HepG2 (cell line): ENCODE results near the gene SPRY1. TPM values are rescaled to one million over a fixed set of nuclear protein-coding genes. Genes with fewer than 3 reads are reported as not detected.

Experiments
- CSRNP2 ChIP-seq: sonication (generic); formaldehyde crosslinking; conservative IDR thresholded peaks from 2 replicates; pipeline ENCODE4 v1.8.0; 2022; ENCODE audit warnings: low read depth, missing genetic modification reagents
- FIP1L1 ChIP-seq: fragments of 200-400 bp; formaldehyde crosslinking; IDR thresholded peaks from 2 replicates; pipeline ENCODE4 v1.6.1; 2018; ENCODE audit warnings: low read depth, mild to moderate bottlenecking, low read length, moderate library complexity, borderline replicate concordance; ENCODE audit not compliant: insufficient read depth
- HNRNPLL ChIP-seq: fragments of 200-400 bp; formaldehyde crosslinking; IDR thresholded peaks from 2 replicates; pipeline ENCODE4 v1.6.1; 2017; ENCODE audit warnings: mild to moderate bottlenecking, low read depth, low read length; ENCODE audit not compliant: poor library complexity, severe bottlenecking
- MIXL1 ChIP-seq: IDR thresholded peaks from 2 replicates; pipeline ENCODE4 v1.6.1; 2016
- MYC ChIP-seq: sonication (generic); formaldehyde crosslinking; IDR thresholded peaks from 2 replicates; pipeline ENCODE4 v1.9.0; 2021; ENCODE audit warnings: missing genetic modification reagents, borderline replicate concordance
- NFIC ChIP-seq: IDR thresholded peaks from 2 replicates; pipeline ENCODE4 v1.6.1; 2012; ENCODE audit warnings: mild to moderate bottlenecking, low read length, inconsistent platforms
- NFKBIZ ChIP-seq: IDR thresholded peaks from 2 replicates; pipeline ENCODE4 v1.6.1; 2018; ENCODE audit warnings: missing genetic modification reagents, missing compliant biosample characterization
- NFYB ChIP-seq: sonication (generic); formaldehyde crosslinking; IDR thresholded peaks from 2 replicates; pipeline ENCODE4 v1.4.0; 2020; ENCODE audit warnings: missing genetic modification reagents
- RARA ChIP-seq: IDR thresholded peaks from 2 replicates; pipeline ENCODE4 v1.6.1; 2016; ENCODE audit warnings: missing genetic modification reagents, missing compliant biosample characterization
- SPEN ChIP-seq: sonication (generic); formaldehyde crosslinking; IDR thresholded peaks from 2 replicates; pipeline ENCODE4 v1.5.1; 2020; ENCODE audit warnings: low read depth, mild to moderate bottlenecking, missing genetic modification reagents
- SSRP1 ChIP-seq: IDR thresholded peaks from 2 replicates; pipeline ENCODE4 v1.6.1; 2016; ENCODE audit warnings: control low read depth
- STAG1 ChIP-seq: sonication (generic); formaldehyde crosslinking; IDR thresholded peaks from 2 replicates; pipeline ENCODE4 v1.4.0; 2020; ENCODE audit warnings: missing genetic modification reagents
- ZNF354B ChIP-seq: sonication (generic); formaldehyde crosslinking; IDR thresholded peaks from 2 replicates; pipeline ENCODE4 v1.8.0; 2022; ENCODE audit warnings: mild to moderate bottlenecking, missing genetic modification reagents
- ZNF407 ChIP-seq: sonication (generic); formaldehyde crosslinking; IDR thresholded peaks from one replicate; pipeline ENCODE4 v1.5.1; 2020; ENCODE audit warnings: mild to moderate bottlenecking, missing genetic modification reagents; ENCODE audit errors: not compliant biosample characterization
- ZNF569 ChIP-seq: sonication (generic); formaldehyde crosslinking; IDR thresholded peaks from 2 replicates; pipeline ENCODE4 v1.5.0; 2020; ENCODE audit warnings: mild to moderate bottlenecking, missing genetic modification reagents, moderate library complexity, borderline replicate concordance
- ZNF674 ChIP-seq: sonication (generic); formaldehyde crosslinking; IDR thresholded peaks from 2 replicates; pipeline ENCODE4 v1.5.0; 2020; ENCODE audit warnings: low read depth, mild to moderate bottlenecking, missing genetic modification reagents
- polyA plus RNA-seq, 8 experiments: library from polyadenylated mRNA; depleted of rRNA in 3 of 8; stranded (reverse) in 7 of 8; unstranded in 1 of 8; fragments of >200 nt; fragmentation: Illumina TruSeq in 4 of 8; extraction: Trizol in 4 of 8; gene quantifications; 2 replicates each; pipeline versions ENCODE4 v1.2.1 to v1.2.3, GENCODE V29; 2011 to 2016; ENCODE audit warnings: low read depth in 4 of 8, missing spikeins in 1 of 8, mixed read lengths in 1 of 8; ENCODE audit not compliant: insufficient read depth in 1 of 8
- total RNA-seq, 5 experiments: library from RNA; depleted of rRNA; stranded (reverse); fragments of >200 nt; fragmentation: Illumina TruSeq; extraction: Trizol; gene quantifications; 2 replicates each; pipeline ENCODE4 v1.2.3, GENCODE V29; 2016; ENCODE audit warnings: low read depth in 1 of 5
- TF ChIP-seq, protein P1 (sequence below): IDR thresholded peaks from 2 replicates; pipeline ENCODE4 v1.6.1; 2016; ENCODE audit warnings: low read depth, control low read depth
- TF ChIP-seq, protein P2 (sequence below): IDR thresholded peaks from 2 replicates; pipeline ENCODE4 v1.6.1; 2016; ENCODE audit warnings: low read depth, borderline replicate concordance

Gene SPRY1
- total and polyA plus RNA-seq, 2 of the 13 experiments (the other 11 are each of a cell fraction or from before 2014, with no cell fraction given), result 24.7 to 33.4 TPM

- TF ChIP-seq NFYB (0 out of 2 replicates have a peak, but pooled peaks have one; percentile 12), ZNF354B (CRISPR knock-in tag) (no peak), SSRP1 (CRISPR knock-in tag) (no peak), RARA (CRISPR knock-in tag) (peak; percentile 24; the same call in 1 of the 2 replicates), ZNF569 (CRISPR knock-in tag) (no peak), ZNF674 (CRISPR knock-in tag) (no peak), ZNF407 (no peak), MYC (no peak; the same call in 1 of the 2 replicates), HNRNPLL (peak; percentile 40), STAG1 (peak; percentile 41), FIP1L1 (no peak), CSRNP2 (no peak), NFKBIZ (peak; percentile 38), MIXL1 (CRISPR knock-in tag) (0 out of 2 replicates have a peak, but pooled peaks have one; percentile 53), SPEN (CRISPR knock-in tag) (peak; percentile 53; the same call in 1 of the 2 replicates), NFIC (peak; percentile 30; the same call in 1 of the 2 replicates)
- TF ChIP-seq, protein P1, sequence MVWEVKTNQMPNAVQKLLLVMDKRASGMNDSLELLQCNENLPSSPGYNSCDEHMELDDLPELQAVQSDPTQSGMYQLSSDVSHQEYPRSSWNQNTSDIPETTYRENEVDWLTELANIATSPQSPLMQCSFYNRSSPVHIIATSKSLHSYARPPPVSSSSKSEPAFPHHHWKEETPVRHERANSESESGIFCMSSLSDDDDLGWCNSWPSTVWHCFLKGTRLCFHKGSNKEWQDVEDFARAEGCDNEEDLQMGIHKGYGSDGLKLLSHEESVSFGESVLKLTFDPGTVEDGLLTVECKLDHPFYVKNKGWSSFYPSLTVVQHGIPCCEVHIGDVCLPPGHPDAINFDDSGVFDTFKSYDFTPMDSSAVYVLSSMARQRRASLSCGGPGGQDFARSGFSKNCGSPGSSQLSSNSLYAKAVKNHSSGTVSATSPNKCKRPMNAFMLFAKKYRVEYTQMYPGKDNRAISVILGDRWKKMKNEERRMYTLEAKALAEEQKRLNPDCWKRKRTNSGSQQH, result peak; percentile 73; the same call in 1 of the 2 replicates
- TF ChIP-seq, protein P2, sequence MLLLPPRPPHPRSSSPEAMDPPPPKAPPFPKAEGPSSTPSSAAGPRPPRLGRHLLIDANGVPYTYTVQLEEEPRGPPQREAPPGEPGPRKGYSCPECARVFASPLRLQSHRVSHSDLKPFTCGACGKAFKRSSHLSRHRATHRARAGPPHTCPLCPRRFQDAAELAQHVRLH, result peak; percentile 68; the same call in 1 of the 2 replicates
These were observed at the start of gene SPRY1 (continued) for GRCh38 chr4:123396307-123397143.
